Inflammatory macrophage treated with lipopolysaccharide for 1 hour (primary cell): ENCODE measurements around the gene EXD2.
"Not testable (repeated sequence)": the region's sequence is repeated elsewhere in the genome, so short reads cannot be mapped to it uniquely, and the experiment has no call there.

ENCODE experiments used
- DNase-seq, 2 donors: peaks; one replicate each; pipeline ENCODE4 v3.0.0-alpha.2; 2020 to 2022

The EXD2 gene

DNA sequence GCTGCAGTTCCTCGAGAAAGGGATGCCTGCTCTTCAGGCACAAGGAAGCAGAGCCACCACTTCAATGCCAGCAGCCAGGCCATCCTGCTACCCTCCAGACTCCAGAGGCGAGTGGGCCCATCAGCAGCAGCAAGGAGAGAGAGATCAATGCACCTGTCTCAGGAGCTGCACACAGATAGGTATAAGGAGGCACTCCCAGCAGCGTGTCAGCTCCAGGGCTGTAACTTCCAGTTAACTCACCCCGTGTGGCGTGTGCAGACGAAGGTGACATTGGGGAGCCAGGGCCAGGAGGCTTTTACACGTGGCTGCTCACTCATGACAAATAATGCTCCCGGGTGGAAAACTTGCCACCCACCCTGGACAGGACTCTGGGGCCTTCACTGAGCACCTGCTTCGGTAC lies 92.9 kb downstream of the EXD2 start:
- DNase-seq: no peak

DNA sequence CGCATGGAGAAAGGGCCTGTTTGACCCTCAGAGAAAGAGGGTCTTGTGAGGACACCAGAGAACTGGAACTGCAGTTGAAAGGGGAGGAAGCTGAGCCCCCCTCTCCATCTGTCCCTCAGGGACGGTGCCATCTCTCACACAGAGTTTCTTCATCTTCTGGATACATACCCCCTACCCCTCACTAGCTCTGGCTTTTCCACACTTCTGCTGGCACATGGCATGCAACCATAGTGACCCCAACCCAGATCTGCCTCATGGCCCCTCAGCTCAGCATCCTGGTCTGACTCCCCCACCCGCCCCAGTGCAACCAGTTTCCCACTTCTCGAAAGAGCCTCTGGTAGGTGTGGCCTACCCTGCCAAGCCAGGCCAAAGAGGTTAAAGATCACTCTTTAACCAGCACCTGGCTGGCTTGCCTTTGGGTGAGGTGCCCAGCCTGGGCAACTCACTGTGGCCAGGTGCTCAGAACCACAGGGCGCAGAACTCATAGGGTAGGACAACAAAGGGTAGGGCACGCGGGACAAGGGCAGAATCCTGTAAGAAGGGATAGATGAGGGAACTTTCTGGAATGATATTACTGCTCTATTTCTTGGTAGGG lies 94.5 kb downstream of the EXD2 start:
- no peak for DNase-seq

DNA sequence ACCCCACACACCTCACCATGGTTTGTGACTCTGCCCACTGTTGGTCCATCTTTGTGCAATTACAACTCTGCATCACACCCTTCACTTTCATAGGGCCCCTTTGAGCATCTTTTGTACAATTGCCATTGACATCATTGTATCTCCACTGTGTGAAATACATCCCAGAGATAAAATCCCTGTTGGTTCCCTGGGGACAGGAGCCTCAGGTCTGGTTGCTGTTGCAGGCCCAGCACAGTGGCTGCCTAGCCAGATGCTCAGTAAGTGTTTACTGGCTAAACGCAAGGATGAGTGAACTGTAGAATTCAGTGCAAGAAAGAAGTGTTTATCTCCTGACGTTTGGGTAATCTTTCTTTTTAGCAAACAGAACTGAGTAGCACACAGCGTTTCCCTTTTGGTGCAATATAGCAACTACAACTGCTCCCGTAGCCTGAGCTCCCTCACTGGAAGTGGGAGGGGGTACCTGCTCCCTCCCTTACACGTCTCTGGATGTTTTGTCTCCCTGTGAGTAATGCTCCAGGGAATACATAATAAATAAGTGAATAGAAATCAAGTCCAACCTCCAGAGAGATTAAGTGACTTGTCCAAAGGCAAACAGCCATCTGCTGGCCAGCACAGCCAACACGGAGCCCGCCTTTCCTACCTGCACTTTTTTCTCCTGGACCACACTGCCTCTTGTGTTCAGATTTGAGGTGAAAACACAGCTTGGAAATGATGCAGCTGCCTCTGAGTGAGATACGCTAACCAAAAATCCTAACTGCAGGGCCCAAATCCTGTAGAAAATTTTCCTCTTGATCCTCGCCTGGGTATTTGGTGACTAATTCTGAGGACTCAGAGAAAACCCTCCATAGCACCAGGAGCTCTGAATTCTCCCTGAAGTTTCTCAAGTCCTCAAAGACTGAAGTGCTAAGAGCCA lies 96.1 kb downstream of the EXD2 start:
- DNase-seq: no peak

DNA sequence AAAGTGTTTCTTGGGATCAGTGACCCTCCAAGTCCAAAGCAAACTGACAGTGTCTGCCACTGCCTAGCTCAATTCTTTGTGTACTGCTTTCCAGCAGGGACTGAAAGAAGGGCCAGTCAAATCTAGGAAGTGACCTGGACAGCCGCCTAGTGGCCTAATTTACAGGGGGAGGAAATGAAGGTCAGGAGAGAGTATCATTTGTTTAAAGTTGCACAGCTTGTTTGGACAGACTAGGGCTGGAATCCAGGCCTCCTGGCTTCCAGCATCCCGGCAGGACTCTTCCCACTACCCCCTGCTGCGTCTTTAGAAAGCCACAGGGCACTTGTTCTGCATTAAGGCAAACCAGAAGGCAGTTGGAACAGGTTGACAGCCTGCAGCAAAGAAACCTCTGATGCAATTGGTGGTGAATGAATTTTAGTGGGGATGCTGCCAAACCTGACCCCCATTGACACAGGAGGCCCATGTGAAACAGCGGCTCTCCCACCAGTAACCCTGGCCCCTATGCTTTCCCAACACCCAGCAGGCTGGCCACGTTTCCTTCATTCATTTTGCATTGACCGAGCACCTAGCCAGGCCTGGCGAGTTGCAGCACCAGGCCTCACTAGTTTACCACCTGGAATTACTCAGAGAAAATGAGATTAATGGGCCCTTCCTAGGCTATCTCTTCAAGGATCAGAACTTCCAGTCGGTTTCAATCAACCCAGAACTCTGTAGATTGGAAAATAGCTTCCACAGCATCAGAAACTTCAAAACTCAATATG lies 96.9 kb downstream of the EXD2 start:
- DNase-seq: peak in 1 of 2 donors; percentile 17

DNA sequence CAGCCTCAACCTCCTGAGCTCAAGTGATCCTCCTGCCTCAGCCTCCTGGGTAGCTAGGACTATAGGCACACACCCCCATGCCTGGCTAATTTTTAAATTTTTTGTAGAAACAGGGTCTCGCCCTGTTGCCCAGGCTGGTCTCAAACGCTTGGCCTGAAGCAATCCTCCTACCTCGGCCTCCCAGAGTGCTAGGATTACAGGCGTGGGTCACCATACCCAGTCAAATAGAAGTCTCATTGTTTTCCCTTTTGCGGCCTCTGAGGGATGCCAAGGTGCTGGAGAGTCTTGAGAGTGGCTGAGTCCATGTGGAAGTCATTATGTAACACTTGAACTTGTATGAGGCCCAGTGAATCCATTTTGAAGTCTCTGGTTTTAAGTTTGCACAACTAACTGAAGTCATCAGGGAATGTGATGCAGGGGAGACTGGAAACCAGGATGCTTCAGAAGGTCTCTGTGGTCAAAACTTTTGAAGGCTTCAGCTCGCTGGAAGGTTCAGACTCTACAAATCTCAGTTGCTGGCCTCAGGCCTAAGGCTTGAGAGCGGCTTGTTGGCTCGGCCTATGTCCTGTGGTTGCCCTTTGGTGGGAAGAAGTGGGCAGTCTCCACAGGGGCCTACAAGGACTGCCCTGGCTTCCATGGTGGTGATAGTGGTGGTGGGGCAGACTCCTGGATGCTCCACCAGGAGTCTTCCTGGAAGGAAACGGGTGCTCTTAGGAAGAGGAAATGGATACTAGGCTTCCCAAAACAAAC lies 97.8 kb downstream of the EXD2 start:
- DNase-seq: no peak

DNA sequence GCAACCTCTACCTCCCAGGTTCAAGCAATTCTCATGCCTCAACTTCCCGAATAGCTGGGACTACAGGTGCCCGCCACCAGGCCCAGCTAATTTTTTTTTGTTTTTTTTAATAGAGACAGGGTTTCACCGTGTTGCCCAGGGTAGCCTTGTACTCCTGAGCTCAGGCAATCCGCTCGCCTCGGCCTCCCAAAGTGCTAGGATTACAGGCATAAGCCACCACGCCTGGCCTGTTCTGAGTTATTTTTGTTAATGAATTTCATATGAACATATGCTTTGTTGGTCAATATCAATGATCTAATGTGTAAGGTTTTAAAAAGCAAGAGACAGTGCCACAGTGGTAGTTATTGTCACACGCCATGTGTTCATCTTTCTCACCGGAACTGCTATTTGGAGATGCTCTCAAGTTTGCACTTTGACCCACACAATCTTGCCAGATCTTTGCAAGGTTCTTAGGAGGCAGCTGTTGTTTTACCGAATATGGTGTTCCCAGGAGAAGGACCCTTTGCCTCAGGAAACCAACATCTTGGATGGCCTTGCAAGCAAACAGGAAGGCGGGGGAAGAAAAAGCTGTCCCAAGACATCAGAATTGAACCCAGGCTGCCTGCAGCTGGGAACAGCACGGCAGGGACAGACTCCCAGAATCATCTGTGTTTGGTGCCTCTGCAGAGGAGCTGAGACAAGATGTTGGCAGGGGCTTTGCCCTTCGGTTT lies 98.7 kb downstream of the EXD2 start:
- DNase-seq: no peak

DNA sequence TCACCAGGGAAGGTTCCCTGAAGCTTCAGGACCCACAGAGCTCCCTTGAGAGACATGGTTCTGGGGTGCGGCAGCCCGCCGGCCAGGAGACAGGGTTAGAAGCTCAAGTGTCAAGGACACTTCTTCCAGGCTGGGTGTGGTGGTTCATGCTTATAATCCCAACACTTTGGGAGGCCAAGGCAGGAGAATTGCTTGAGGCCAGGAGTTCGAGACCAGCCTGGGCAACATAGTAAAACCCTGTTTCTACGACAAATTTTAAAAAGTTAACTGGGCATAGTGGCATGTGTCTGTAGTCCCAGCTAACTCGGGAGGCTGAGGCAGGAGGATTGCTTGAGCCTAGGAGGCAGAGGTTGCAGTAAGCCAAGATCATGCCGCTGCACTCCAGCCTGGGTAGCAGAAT lies 99.6 kb downstream of the EXD2 start:
- not testable (repeated sequence) for DNase-seq

DNA sequence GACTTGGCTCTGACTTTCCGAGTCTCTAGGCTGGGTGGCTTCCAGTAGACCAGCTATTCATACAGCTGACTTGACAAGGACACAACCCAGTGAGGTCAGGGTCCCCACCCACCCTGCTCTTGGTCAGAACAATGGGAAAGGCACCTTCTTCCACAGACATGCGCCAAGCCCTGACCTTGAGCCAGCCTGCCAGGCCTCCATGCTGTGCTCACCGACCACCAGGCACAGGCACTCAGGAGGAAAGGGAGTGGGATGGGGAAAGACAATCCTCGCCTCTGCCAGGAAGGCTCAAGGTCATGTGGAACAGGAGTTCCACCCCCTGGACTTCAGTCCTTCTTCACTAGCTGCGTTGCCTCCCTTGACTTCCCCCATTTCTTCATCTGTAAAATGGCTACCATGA lies 100.1 kb downstream of the EXD2 start:
- DNase-seq: no peak

DNA sequence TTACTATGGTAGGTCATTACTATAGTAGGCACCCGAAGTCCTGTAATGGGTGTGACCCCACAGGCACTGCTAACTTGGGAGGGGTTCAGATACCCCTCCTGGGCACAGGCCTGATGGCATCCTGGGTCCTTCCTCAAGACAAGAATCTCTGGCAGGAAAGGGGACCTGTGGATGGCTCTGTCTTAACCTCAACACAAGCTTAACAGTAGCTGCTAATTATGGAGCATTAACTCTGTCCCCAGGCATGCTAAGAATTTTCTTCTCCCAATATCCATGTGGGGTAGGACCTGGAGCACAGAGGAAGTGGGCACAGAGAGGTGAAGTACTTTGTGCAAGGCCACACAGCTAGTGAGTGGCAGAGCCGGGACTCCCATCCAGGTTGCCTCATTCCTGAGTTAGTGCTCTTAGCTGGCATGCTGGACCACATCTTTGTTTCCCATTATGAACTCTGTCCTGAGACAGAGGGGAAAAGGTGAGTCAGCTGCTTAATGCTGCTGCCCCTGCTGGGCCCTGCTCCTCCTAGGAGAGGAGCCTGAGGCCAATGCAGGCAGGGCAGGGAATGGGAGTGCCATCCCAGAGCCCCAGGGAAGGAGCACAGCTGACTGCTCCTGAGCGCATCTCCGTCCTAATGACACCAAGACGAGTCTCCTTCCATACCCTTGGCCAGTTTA lies 100.7 kb downstream of the EXD2 start:
- no peak for DNase-seq
